Type B pancreatic cell (in vitro differentiated cells): ENCODE results near the gene SULT6B1. TPM values are rescaled to one million over a fixed set of nuclear protein-coding genes. Genes with fewer than 3 reads are reported as not detected.

ENCODE experiments used
- DNase-seq: peaks from one replicate; pipeline ENCODE4 v3.0.0; 2021; ENCODE audit warnings: mixed read lengths; ENCODE audit not compliant: unreplicated experiment; ENCODE audit errors: extremely low spot score
- H3K27ac Mint-ChIP-seq: 2 replicates; pipeline ENCODE4 v1.8.0; 2021; ENCODE audit warnings: mild to moderate bottlenecking, mixed read lengths
- H3K27me3 Mint-ChIP-seq: 2 replicates; pipeline ENCODE4 v1.8.0; 2021; ENCODE audit warnings: mixed read lengths
- H3K36me3 Mint-ChIP-seq: 2 replicates; pipeline ENCODE4 v1.8.0; 2021; ENCODE audit warnings: mixed read lengths
- H3K4me1 Mint-ChIP-seq: one replicate; pipeline ENCODE4 v1.8.0; 2021; ENCODE audit warnings: mixed read lengths; ENCODE audit not compliant: unreplicated experiment
- H3K4me3 Mint-ChIP-seq: 2 replicates; pipeline ENCODE4 v1.8.0; 2021; ENCODE audit warnings: mild to moderate bottlenecking, mixed read lengths
- H3K9me3 Mint-ChIP-seq: 2 replicates; pipeline ENCODE4 v1.8.0; 2021; ENCODE audit warnings: mixed read lengths
- CTCF ChIP-seq: fragments of 200-600 bp; sonication (generic); conservative IDR thresholded peaks from 2 replicates; pipeline ENCODE4 v1.5.0; 2021; ENCODE audit warnings: antibody characterized with exemption, mild to moderate bottlenecking
- total RNA-seq: library from RNA; stranded (reverse); gene quantifications from 2 replicates; pipeline ENCODE4 v1.2.1, GENCODE V29; 2021; ENCODE audit warnings: low replicate concordance

SULT6B1 gene
- total RNA-seq, 1 donor from 2014 or later: not detected

DNA sequence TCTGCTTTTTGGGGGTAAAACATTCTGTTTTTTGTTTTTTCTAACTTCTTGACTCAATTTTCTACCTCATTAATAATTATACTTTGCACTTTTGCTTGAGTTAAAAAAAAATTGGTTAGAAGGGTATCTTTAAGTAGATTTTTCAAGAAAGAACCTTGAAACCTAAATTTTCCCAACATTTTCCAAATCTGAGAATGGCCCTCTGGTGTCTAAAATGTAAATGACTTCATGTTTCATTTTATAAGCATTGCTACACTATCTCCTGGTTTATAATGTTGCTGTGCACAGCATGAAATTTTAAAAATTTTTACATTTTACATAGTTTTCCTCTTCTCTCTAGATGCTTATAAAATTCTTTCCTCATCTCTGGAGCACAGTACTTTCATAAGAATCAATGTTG lies 45.9 kb downstream of the SULT6B1 start:
- Mint-ChIP-seq H3K36me3 (peaks cover 23% of the 10 kb centered on the region), H3K9me3 (no peaks in the 10 kb centered on the region), H3K27me3 (no peaks in the 10 kb centered on the region), H3K4me1 (no peaks in the 10 kb centered on the region), H3K27ac (no peak overlapping the region), H3K4me3 (no peak overlapping the region)
- TF ChIP-seq CTCF: peak; percentile 46
- no peak for DNase-seq

DNA sequence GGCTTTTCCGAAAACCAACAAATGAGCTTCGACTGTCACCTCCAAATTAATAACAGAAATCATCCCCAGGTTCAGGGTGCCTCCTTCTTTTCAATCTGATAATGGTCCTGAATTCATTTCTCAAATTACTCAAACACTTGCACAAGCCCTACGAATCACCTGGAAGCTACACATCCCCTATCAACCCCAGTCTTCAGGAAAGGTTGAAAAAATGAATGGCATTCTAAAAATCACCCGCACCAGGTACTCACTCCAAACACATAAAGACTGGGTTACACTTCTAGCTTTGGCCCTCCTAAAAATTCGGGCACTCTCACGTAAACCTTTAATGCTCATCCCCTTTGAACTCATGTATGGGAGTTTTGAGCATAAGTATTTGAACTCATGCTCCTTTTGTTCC lies 55.6 kb downstream of the SULT6B1 start:
- H3K4me1 Mint-ChIP-seq: no peaks in the 10 kb centered on the region
- H3K9me3 Mint-ChIP-seq: no peaks in the 10 kb centered on the region
- TF ChIP-seq CTCF: no peak
- H3K4me3 Mint-ChIP-seq: no peak overlapping the region
- DNase-seq: no peak
- peaks cover 49% of the 10 kb centered on the region for H3K36me3 Mint-ChIP-seq
- H3K27ac Mint-ChIP-seq: no peak overlapping the region
- H3K27me3 Mint-ChIP-seq: no peaks in the 10 kb centered on the region

DNA sequence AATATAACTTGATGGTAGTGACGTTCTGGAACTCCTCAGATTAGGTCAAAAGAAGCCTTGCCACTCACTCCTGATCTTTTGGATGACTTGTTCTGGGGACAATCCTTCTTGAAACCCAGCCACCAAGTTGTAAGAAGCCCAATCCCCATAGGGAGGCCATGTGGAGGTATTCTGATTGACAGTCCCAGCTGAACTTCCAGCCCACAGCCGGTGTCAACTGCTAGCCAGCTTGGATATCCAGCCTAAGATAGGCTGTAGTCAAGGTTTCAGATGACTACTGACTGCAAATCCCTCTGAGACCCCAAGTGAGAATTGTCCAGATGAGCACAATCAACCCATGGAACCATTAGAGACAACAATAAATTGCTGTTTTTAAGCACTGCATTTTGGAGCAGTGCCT lies 63.1 kb downstream of the SULT6B1 start:
- TF ChIP-seq CTCF: no peak
- H3K9me3 Mint-ChIP-seq: no peaks in the 10 kb centered on the region
- peaks cover 51% of the 10 kb centered on the region for H3K36me3 Mint-ChIP-seq
- no peak overlapping the region for H3K27ac Mint-ChIP-seq
- DNase-seq: no peak
- no peaks in the 10 kb centered on the region for H3K4me1 Mint-ChIP-seq
- no peak overlapping the region for H3K4me3 Mint-ChIP-seq
- no peaks in the 10 kb centered on the region for H3K27me3 Mint-ChIP-seq

GRCh38 chr2:37119157-37119556 lies 69.3 kb downstream of the SULT6B1 start:
- H3K27ac Mint-ChIP-seq: no peak overlapping the region
- H3K9me3 Mint-ChIP-seq: no peaks in the 10 kb centered on the region
- no peak overlapping the region for H3K4me3 Mint-ChIP-seq
- DNase-seq: no peak
- no peaks in the 10 kb centered on the region for H3K27me3 Mint-ChIP-seq
- no peaks in the 10 kb centered on the region for H3K4me1 Mint-ChIP-seq
- no peak for TF ChIP-seq CTCF
- peaks cover 27% of the 10 kb centered on the region for H3K36me3 Mint-ChIP-seq

Other genes with a start within 250 kb of the SULT6B1 start
- 26.1 and 34.3 TPM in 2 replicates for gene STRN, start 222.1 kb downstream of the SULT6B1 start, total RNA-seq
- gene HEATR5B, start 104.3 kb downstream of the SULT6B1 start, total RNA-seq: 17.0 and 18.9 TPM in 2 replicates
- gene GPATCH11, start 104.2 kb downstream of the SULT6B1 start, total RNA-seq: 4.8 and 7.8 TPM in 2 replicates
- 34.9 and 37.9 TPM in 2 replicates for gene EIF2AK2, start 31.7 kb downstream of the SULT6B1 start, total RNA-seq
- 7.4 TPM in 1 of 2 replicates, not detected in the other for gene CEBPZOS, start 7.8 kb upstream of the SULT6B1 start, total RNA-seq
- 42.5 and 52.6 TPM in 2 replicates for gene CEBPZ, start 42.9 kb upstream of the SULT6B1 start, total RNA-seq
- 19.7 and 25.5 TPM in 2 replicates for gene NDUFAF7, start 43.0 kb upstream of the SULT6B1 start, total RNA-seq
- 14.8 and 39.5 TPM in 2 replicates for gene PRKD3, start 136.2 kb upstream of the SULT6B1 start, total RNA-seq
- gene QPCT, start 156.0 kb upstream of the SULT6B1 start, total RNA-seq: 0.72 and 15.8 TPM in 2 replicates